ENCODE measurements around the gene CEMIP2. TPM values are rescaled to one million over a fixed set of nuclear protein-coding genes. Genes with fewer than 3 reads are reported as not detected.

The CEMIP2 gene
- total RNA-seq, 1 experiment from 2014 or later, result 28.4 TPM

DNA sequence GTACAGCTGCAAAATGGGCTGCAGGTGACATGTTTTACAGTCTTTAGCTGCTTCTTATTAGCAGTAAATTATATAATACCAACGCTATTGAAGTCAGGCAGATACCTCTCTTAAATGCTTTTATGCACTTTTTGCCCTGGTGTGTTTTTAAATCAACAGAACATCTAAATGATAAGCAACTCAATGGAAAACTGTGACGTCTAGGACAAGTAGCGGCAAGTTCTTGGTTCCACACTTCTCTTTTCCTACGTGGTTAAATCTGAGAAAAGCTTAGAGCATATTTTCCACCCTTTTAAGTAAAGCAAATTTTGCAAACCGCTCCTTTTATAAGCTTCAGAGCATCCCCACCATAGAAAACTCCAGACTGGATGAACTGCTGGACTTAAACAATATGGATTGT, 58.1 kb downstream of the CEMIP2 start:
- POLR2A ChIA-PET, result no interaction called here

DNA sequence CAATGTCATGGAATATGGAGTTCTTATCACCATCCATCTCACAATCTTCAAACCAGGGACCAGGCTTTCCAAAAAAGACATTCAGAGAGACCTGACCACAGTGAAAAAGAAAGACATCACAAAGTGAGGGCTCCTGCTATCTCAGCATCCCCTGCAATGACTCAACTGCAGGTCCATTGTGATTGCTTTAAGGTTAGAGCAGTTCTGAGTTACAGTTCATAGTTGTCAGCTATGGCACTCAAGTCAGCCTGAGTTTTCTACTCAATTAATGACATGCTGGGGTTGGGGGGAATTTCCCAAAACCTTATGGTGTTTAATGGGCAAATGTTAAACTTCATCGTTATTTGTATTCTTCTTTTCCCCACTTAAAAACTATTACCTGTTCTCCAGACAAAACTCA, 58.9 kb downstream of the CEMIP2 start:
- no peaks in the 10 kb centered on the region for H3K36me3 ChIP-seq (ENCODE audit: control insufficient read depth, insufficient read depth, low read length)
- no peaks in the 10 kb centered on the region for H3K27me3 Mint-ChIP-seq (ENCODE audit: insufficient read depth, unreplicated experiment)
- BruUV-seq (replicated peaks), result no TSS peak
- no peak overlapping the region for H3K4me3 ChIP-seq (ENCODE audit: low read depth, low read length)
- ChIA-PET POLR2A (no interaction called here), CTCF (no interaction called here)
- TF ChIP-seq, protein P1, sequence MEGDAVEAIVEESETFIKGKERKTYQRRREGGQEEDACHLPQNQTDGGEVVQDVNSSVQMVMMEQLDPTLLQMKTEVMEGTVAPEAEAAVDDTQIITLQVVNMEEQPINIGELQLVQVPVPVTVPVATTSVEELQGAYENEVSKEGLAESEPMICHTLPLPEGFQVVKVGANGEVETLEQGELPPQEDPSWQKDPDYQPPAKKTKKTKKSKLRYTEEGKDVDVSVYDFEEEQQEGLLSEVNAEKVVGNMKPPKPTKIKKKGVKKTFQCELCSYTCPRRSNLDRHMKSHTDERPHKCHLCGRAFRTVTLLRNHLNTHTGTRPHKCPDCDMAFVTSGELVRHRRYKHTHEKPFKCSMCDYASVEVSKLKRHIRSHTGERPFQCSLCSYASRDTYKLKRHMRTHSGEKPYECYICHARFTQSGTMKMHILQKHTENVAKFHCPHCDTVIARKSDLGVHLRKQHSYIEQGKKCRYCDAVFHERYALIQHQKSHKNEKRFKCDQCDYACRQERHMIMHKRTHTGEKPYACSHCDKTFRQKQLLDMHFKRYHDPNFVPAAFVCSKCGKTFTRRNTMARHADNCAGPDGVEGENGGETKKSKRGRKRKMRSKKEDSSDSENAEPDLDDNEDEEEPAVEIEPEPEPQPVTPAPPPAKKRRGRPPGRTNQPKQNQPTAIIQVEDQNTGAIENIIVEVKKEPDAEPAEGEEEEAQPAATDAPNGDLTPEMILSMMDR (IDR thresholded peaks at IDR 0.05; ENCODE audit: insufficient read depth in 1 of 2, low read depth in 1 of 2, low read length in 1 of 2, severe bottlenecking in 1 of 2, unreplicated experiment in 1 of 2), result no peak
- H3K4me1 ChIP-seq, result no peaks in the 10 kb centered on the region
- H3K36me3 Mint-ChIP-seq (ENCODE audit: insufficient read depth, unreplicated experiment), result peaks cover 27% of the 10 kb centered on the region
- H3K9me3 ChIP-seq, result no peaks in the 10 kb centered on the region
- no peaks in the 10 kb centered on the region for H3K27me3 ChIP-seq (replicated peaks; ENCODE audit: control insufficient read depth, insufficient read depth, low read length)
- intact Hi-C loops (cut with micrococcal nuclease; ENCODE audit: unreplicated experiment), result no loop called here
- DNase-seq, result no peak
- no peaks in the 10 kb centered on the region for H3K9me3 Mint-ChIP-seq (ENCODE audit: unreplicated experiment)
- no peak overlapping the region for H3K4me3 Mint-ChIP-seq (ENCODE audit: unreplicated experiment)
- H3K4me1 Mint-ChIP-seq (ENCODE audit: low read depth, unreplicated experiment), result no peaks in the 10 kb centered on the region
- H3K27ac Mint-ChIP-seq (ENCODE audit: unreplicated experiment), result no peak overlapping the region

More for the DNA sequence above, 58.1 kb downstream of the CEMIP2 start:
- intact Hi-C loops (cut with micrococcal nuclease; ENCODE audit: unreplicated experiment), result loop anchor here (5.0 kb wide), 1 partner anchor 218 kb away; no protein-coding TSS in a partner anchor
- H3K4me1 ChIP-seq, result no peaks in the 10 kb centered on the region
- H3K27me3 ChIP-seq (replicated peaks; ENCODE audit: control insufficient read depth, insufficient read depth, low read length), result no peaks in the 10 kb centered on the region
- no peaks in the 10 kb centered on the region for H3K4me1 Mint-ChIP-seq (ENCODE audit: low read depth, unreplicated experiment)
- no TSS peak for BruUV-seq (replicated peaks)
- H3K9me3 Mint-ChIP-seq (ENCODE audit: unreplicated experiment), result no peaks in the 10 kb centered on the region
- TF ChIP-seq, protein P1 (IDR thresholded peaks at IDR 0.05; ENCODE audit: insufficient read depth in 1 of 2, low read depth in 1 of 2, low read length in 1 of 2, severe bottlenecking in 1 of 2, unreplicated experiment in 1 of 2), result no peak
- no peaks in the 10 kb centered on the region for H3K9me3 ChIP-seq
- H3K36me3 ChIP-seq (ENCODE audit: control insufficient read depth, insufficient read depth, low read length), result no peaks in the 10 kb centered on the region
- no peak overlapping the region for H3K4me3 ChIP-seq (ENCODE audit: low read depth, low read length)
- H3K27me3 Mint-ChIP-seq (ENCODE audit: insufficient read depth, unreplicated experiment), result no peaks in the 10 kb centered on the region
- DNase-seq, result no peak
- CTCF ChIA-PET, result no interaction called here
- H3K36me3 Mint-ChIP-seq (ENCODE audit: insufficient read depth, unreplicated experiment), result peaks cover 27% of the 10 kb centered on the region
- H3K4me3 Mint-ChIP-seq (ENCODE audit: unreplicated experiment), result no peak overlapping the region
- H3K27ac Mint-ChIP-seq (ENCODE audit: unreplicated experiment), result no peak overlapping the region

DNA sequence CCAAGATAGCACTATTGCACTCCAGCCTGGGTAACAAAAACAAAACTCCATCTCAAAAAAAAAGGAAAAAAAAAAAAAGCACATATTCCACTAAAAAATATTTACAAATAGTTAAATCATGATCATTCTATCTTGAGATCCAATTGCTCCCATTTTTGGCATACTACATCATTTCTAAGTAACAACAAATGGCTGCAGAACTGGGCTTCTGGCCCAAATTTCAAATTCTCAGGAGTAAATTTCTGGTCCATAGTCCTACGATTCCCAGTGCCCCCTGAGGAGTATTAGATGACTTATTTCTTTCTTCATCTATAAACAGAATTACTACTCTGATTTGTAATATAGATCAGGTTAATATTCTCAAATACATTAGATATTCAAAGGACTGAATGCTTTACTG, 62.1 kb downstream of the CEMIP2 start:
- intact Hi-C loops (cut with micrococcal nuclease; ENCODE audit: unreplicated experiment), result no loop called here
- H3K36me3 ChIP-seq (ENCODE audit: control insufficient read depth, insufficient read depth, low read length), result no peaks in the 10 kb centered on the region
- ChIA-PET CTCF (no interaction called here), POLR2A (no interaction called here)
- peaks cover 23% of the 10 kb centered on the region for H3K36me3 Mint-ChIP-seq (ENCODE audit: insufficient read depth, unreplicated experiment)
- no peak overlapping the region for H3K4me3 Mint-ChIP-seq (ENCODE audit: unreplicated experiment)
- H3K27me3 ChIP-seq (replicated peaks; ENCODE audit: control insufficient read depth, insufficient read depth, low read length), result no peaks in the 10 kb centered on the region
- no peaks in the 10 kb centered on the region for H3K4me1 Mint-ChIP-seq (ENCODE audit: low read depth, unreplicated experiment)
- BruUV-seq (replicated peaks), result no TSS peak
- H3K4me3 ChIP-seq (ENCODE audit: low read depth, low read length), result no peak overlapping the region
- no peak overlapping the region for H3K27ac Mint-ChIP-seq (ENCODE audit: unreplicated experiment)
- no peak for DNase-seq
- H3K4me1 ChIP-seq, result no peaks in the 10 kb centered on the region
- no peaks in the 10 kb centered on the region for H3K9me3 ChIP-seq
- TF ChIP-seq, protein P1 (IDR thresholded peaks at IDR 0.05; ENCODE audit: insufficient read depth in 1 of 2, low read depth in 1 of 2, low read length in 1 of 2, severe bottlenecking in 1 of 2, unreplicated experiment in 1 of 2), result no peak
- no peaks in the 10 kb centered on the region for H3K9me3 Mint-ChIP-seq (ENCODE audit: unreplicated experiment)
- no peaks in the 10 kb centered on the region for H3K27me3 Mint-ChIP-seq (ENCODE audit: insufficient read depth, unreplicated experiment)

Measured in Caco-2 (cell line).